K562 (cell line): ENCODE results near the gene MCCD1. TPM values are rescaled to one million over a fixed set of nuclear protein-coding genes. Genes with fewer than 3 reads are reported as not detected.

ENCODE experiments used
- BRF2 ChIP-seq: IDR thresholded peaks from 3 replicates; pipeline ENCODE4 v1.6.1; 2011; ENCODE audit warnings: borderline replicate concordance, mild to moderate bottlenecking; ENCODE audit not compliant: insufficient read length, insufficient read depth
- CAMTA2 ChIP-seq: fragments of 250-450 bp; sonication (Bioruptor Pico); conservative IDR thresholded peaks from 2 replicates; pipeline ENCODE4 v1.5.1; 2022
- CHAMP1 ChIP-seq: fragments of 450-650 bp; IDR thresholded peaks from 2 replicates; pipeline ENCODE4 v1.6.1; 2016; ENCODE audit warnings: mild to moderate bottlenecking
- ETS2 ChIP-seq: IDR thresholded peaks from 2 replicates; pipeline ENCODE4 v1.6.1; 2016; ENCODE audit warnings: borderline replicate concordance, missing genetic modification characterization, mild to moderate bottlenecking, moderate library complexity, missing compliant biosample characterization; ENCODE audit not compliant: poor library complexity, severe bottlenecking
- HIVEP1 ChIP-seq: fragments of 250-450 bp; sonication (Bioruptor Pico); IDR thresholded peaks from 2 replicates; pipeline ENCODE4 v1.4.0; 2020; ENCODE audit warnings: mild to moderate bottlenecking
- MBD2 ChIP-seq: sonication (generic); IDR thresholded peaks from 2 replicates; pipeline ENCODE4 v1.6.1; 2016; ENCODE audit warnings: low read depth, borderline replicate concordance
- NFYB ChIP-seq: IDR thresholded peaks from 2 replicates; pipeline ENCODE4 v1.6.1; 2011; ENCODE audit warnings: mild to moderate bottlenecking, moderate library complexity; ENCODE audit not compliant: insufficient read length; ENCODE audit errors: extremely low read depth
- NR1H2 ChIP-seq: sonication (generic); formaldehyde crosslinking; IDR thresholded peaks from 2 replicates; pipeline ENCODE4 v1.4.0; 2020; ENCODE audit warnings: mild to moderate bottlenecking, missing genetic modification reagents
- POLR3A ChIP-seq: IDR thresholded peaks from 2 replicates; pipeline ENCODE4 v1.6.1; 2011; ENCODE audit warnings: borderline replicate concordance, mild to moderate bottlenecking, moderate library complexity; ENCODE audit not compliant: insufficient read length, insufficient read depth; ENCODE audit errors: extremely low read depth
- SAFB ChIP-seq: fragments of 200-400 bp; formaldehyde crosslinking; IDR thresholded peaks from 2 replicates; pipeline ENCODE4 v1.6.1; 2017; ENCODE audit warnings: low read depth, low read length, borderline replicate concordance
- SMAD2 ChIP-seq: fragments of 150-350 bp; IDR thresholded peaks from 2 replicates; pipeline ENCODE4 v1.6.1; 2014; ENCODE audit warnings: low read depth, mild to moderate bottlenecking, low read length
- SP1 ChIP-seq: sonication (generic); formaldehyde crosslinking; IDR thresholded peaks from 2 replicates; pipeline ENCODE4 v1.8.1; 2022; ENCODE audit warnings: mild to moderate bottlenecking, missing genetic modification reagents
- TCF3 ChIP-seq: sonication (generic); formaldehyde crosslinking; IDR thresholded peaks from 2 replicates; pipeline ENCODE4 v1.4.0; 2020; ENCODE audit warnings: mild to moderate bottlenecking, missing genetic modification reagents
- TCF7L2 ChIP-seq: fragments of 150-350 bp; IDR thresholded peaks from 2 replicates; pipeline ENCODE4 v1.6.1; 2016; ENCODE audit warnings: low read depth, mild to moderate bottlenecking, low read length, moderate library complexity
- XRCC3 ChIP-seq: fragments of 450-650 bp; IDR thresholded peaks from 2 replicates; pipeline ENCODE4 v1.6.1; 2017; ENCODE audit warnings: mild to moderate bottlenecking, moderate library complexity
- ZNF3 ChIP-seq: fragments of 250-450 bp; sonication (Bioruptor Pico); IDR thresholded peaks from 2 replicates; pipeline ENCODE4 v1.5.0; 2021; ENCODE audit warnings: mild to moderate bottlenecking, moderate library complexity
- ZNF316 ChIP-seq: fragments of 450-650 bp; IDR thresholded peaks from 2 replicates; pipeline ENCODE4 v1.6.1; 2016
- ZNF408 ChIP-seq: fragments of 250-450 bp; sonication (Bioruptor Pico); IDR thresholded peaks from 2 replicates; pipeline ENCODE4 v1.4.0; 2020; ENCODE audit warnings: low read depth, mild to moderate bottlenecking, moderate library complexity
- ZNF551 ChIP-seq: fragments of 250-450 bp; sonication (Bioruptor Pico); IDR thresholded peaks from 2 replicates; pipeline ENCODE4 v1.5.0; 2021; ENCODE audit warnings: mild to moderate bottlenecking, moderate library complexity
- polyA plus RNA-seq, 8 experiments: library from polyadenylated mRNA; depleted of rRNA in 4 of 8; stranded (reverse) in 5 of 8; unstranded in 3 of 8; fragments of >200 nt; fragmentation: Nextera tagmentation in 2 of 8; fragmentation: Illumina TruSeq in 1 of 8; extraction: Ambion mirVana in 2 of 8; extraction: Trizol in 1 of 8; gene quantifications; 2 replicates each; pipeline versions ENCODE4 v1.2.1 to v1.2.3, GENCODE V29; 2011 to 2014; ENCODE audit warnings: inconsistent platforms in 1 of 8, missing spikeins in 1 of 8
- total RNA-seq, 7 experiments: library from RNA; depleted of rRNA in 6 of 7; stranded (reverse); fragments of >200 nt in 6 of 7; fragmentation: Illumina TruSeq in 2 of 7; extraction: Trizol in 2 of 7; gene quantifications; 2 replicates each; pipeline versions ENCODE4 v1.2.1 to v1.2.3, GENCODE V29; 2011 to 2021; ENCODE audit warnings: low replicate concordance in 1 of 7
- TF ChIP-seq, protein P1 (sequence below): sonication (generic); IDR thresholded peaks from 2 replicates; pipeline ENCODE4 v1.6.1; 2016
- TF ChIP-seq, protein P2 (sequence below): fragments of 450-650 bp; IDR thresholded peaks from 2 replicates; pipeline ENCODE4 v1.6.1; 2016; ENCODE audit warnings: antibody characterized with exemption
- TF ChIP-seq, protein P3 (sequence below): fragments of 450-650 bp; conservative IDR thresholded peaks from 2 replicates; pipeline ENCODE4 v1.6.1; 2016; ENCODE audit warnings: missing genetic modification characterization, low read depth, mild to moderate bottlenecking, missing compliant biosample characterization, moderate library complexity

The MCCD1 gene
- total and polyA plus RNA-seq, 9 of the 15 experiments (the other 6 are each of a cell fraction or from before 2014, with no cell fraction given): not detected

DNA sequence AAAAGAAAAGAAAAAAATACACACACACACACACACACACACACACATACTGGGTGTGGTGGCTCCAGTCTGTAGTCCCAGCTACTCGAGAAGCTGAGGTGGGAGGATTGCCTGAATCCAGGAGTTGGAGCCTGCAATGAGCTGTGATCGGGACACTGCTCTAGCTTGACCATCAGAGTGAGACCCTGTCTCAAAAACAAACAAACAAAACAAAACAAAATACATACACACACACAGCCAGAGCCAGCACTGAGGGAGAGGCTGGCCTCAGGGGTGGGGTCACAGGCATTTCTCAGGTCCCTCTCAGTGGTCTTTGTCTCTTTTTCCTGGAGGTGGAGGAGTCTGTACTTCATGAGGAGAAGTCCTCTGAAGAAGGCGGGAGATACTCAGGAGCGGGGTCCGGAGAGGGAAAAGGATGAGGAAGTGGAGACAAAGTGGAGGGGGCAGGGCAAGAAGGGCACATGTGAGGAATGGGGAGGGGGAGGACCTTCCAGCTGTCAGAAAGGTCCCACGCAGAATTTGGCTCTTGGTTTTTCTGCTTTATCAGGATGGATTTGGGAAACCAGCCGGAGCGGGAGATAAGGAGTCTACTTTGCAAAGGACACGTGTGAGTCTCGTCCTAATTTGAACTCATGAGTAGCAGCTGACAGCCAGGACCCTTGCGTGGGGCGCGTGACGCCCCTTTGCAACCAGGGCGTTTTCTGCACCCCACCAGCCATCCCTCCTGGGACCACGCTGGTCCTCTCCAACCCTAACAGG, 38.5 kb upstream of the MCCD1 start (continued):
- TF ChIP-seq, protein P1, sequence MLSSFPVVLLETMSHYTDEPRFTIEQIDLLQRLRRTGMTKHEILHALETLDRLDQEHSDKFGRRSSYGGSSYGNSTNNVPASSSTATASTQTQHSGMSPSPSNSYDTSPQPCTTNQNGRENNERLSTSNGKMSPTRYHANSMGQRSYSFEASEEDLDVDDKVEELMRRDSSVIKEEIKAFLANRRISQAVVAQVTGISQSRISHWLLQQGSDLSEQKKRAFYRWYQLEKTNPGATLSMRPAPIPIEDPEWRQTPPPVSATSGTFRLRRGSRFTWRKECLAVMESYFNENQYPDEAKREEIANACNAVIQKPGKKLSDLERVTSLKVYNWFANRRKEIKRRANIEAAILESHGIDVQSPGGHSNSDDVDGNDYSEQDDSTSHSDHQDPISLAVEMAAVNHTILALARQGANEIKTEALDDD: no peak
- TF ChIP-seq CHAMP1: no peak
- TF ChIP-seq SAFB: no peak
- no peak for TF ChIP-seq NFYB
- TF ChIP-seq ZNF408 (CRISPR knock-in tag): no peak
- no peak for TF ChIP-seq CAMTA2 (CRISPR knock-in tag)
- no peak for TF ChIP-seq NR1H2 (CRISPR knock-in tag)
- no peak for TF ChIP-seq BRF2
- TF ChIP-seq, protein P2, sequence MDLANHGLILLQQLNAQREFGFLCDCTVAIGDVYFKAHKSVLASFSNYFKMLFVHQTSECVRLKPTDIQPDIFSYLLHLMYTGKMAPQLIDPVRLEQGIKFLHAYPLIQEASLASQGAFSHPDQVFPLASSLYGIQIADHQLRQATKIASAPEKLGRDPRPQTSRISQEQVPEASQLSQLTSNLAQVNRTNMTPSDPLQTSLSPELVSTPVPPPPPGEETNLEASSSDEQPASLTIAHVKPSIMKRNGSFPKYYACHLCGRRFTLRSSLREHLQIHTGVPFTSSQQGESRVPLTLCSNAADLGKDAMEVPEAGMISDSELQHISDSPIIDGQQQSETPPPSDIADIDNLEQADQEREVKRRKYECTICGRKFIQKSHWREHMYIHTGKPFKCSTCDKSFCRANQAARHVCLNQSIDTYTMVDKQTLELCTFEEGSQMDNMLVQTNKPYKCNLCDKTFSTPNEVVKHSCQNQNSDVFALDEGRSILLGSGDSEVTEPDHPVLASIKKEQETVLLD: no peak
- no peak for TF ChIP-seq ETS2 (tag)
- TF ChIP-seq ZNF3 (CRISPR knock-in tag): no peak
- no peak for TF ChIP-seq SMAD2
- TF ChIP-seq TCF7L2: no peak
- peak; percentile 60; the same call in 1 of the 2 replicates for TF ChIP-seq MBD2
- TF ChIP-seq TCF3 (CRISPR knock-in tag): peak; percentile 73
- TF ChIP-seq XRCC3: no peak
- TF ChIP-seq ZNF316: no peak
- TF ChIP-seq SP1 (CRISPR knock-in tag): no peak; the same call in 1 of the 2 replicates
- TF ChIP-seq, protein P3, sequence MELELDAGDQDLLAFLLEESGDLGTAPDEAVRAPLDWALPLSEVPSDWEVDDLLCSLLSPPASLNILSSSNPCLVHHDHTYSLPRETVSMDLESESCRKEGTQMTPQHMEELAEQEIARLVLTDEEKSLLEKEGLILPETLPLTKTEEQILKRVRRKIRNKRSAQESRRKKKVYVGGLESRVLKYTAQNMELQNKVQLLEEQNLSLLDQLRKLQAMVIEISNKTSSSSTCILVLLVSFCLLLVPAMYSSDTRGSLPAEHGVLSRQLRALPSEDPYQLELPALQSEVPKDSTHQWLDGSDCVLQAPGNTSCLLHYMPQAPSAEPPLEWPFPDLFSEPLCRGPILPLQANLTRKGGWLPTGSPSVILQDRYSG (tag): no peak
- TF ChIP-seq HIVEP1 (CRISPR knock-in tag): no peak
- no peak for TF ChIP-seq ZNF551 (CRISPR knock-in tag)
- no peak for TF ChIP-seq POLR3A
